GM19438 (cell line): ENCODE results near the gene PLEKHG1.
A peak's percentile ranks its signal among the peaks of the same experiment; 100 is the strongest.

Experiments used
- ATAC-seq: cut with Tn5 transposase; IDR thresholded peaks from one replicate; pipeline ENCODE4 v1.9.1; 2021; ENCODE audit warnings: low read depth; ENCODE audit not compliant: unreplicated experiment

The PLEKHG1 gene

DNA sequence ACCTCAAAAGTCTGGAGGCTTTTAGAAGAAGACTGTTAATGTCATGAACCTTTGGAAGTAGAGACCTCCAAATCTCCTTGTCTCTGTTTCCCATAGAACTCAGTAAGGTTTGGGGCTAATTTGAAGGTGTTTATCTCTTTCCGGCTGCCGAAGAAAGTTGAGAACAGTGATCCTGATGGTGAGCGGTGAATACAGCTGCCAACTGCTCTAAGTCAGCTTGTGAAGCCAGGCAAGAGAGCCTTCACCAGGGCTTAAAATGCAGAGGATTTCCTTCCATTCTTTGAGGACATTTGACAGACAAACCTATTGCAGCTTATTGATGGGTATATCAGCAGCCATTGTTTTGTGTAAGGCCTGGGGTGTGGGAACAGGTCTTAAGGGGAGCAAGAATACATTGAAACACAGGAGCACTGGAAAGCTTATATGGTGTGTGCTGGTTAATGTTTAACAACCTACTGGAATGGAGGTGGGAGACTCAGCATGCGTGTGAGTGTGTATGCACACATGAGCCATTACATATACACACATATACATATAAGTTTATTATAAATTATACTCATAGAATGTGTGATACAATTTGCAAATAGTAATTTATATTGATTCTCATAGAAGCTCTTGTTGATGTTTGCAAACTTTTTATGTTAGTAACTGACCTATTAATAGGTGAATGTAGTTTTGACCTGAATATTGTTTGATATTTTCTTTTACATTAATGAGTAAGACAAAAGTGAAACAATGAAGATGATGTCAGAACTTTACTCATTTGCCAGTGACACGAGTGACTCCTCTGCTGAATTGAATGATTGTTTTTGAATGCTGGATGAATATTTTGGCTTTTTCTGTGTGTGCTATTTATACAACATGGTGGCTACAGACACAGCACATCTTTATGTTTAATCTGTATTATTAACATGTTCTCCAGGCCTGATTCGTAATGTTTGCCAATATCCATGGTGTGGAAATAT lies 18.1 kb downstream of the PLEKHG1 start:
- ATAC-seq: no peak

DNA sequence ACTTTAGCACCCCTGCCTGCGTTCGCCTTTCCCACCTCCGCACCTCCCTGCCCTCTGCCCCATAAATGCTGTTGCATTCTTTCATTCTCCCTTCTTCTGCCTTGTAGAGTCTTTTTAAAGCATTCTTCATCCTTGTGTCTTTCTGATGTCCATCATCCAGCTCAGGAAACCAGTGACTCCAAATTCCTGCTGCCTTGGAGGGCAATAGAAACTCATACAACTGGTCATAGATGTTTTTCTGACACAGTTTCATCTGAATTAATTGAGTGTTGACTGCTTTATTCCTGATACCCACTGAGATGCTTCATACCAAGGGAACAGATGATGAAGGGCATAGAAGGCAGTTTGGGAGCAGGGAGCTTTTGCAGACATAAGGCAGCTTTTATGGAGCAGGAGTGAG lies 19.6 kb downstream of the PLEKHG1 start:
- ATAC-seq: no peak

DNA sequence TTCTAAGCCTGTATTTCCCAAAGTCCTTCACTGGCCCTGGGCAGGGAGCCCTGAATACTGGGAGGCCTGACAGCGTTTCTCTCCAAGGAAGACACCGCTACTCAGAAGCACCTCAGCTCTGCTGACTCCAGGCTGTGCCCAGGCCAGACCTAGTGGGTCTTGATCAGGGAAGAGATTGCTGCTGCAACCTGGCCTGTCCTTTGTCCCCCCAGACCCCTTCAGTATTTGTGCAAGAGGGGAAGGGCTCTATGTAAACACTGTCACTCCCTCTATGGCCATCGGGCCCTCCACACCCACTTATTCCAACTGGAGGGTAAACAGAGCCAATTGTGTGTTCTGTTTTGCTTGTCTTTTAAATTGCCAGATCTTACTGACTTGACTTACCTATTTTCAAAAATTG lies 20.6 kb downstream of the PLEKHG1 start:
- ATAC-seq: no peak

DNA sequence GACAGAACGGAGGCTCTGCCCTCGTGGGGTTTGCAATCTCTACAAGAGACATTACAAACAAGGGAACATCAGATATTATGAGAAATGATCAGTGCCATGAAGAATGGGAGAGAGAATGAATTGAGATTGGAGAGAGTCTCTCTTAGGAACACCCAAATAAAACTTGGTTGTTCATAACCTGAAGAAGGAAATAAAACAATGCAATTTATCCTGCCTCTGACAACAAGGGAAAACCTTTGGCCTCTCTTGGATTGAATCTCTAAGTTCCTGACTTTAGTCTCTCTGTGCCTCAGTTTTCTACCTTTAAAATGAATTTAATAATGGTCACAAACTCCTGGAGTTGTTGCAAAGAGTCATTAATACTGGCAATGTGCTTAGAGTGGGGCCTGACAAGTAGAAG lies 21.1 kb downstream of the PLEKHG1 start:
- no peak for ATAC-seq

DNA sequence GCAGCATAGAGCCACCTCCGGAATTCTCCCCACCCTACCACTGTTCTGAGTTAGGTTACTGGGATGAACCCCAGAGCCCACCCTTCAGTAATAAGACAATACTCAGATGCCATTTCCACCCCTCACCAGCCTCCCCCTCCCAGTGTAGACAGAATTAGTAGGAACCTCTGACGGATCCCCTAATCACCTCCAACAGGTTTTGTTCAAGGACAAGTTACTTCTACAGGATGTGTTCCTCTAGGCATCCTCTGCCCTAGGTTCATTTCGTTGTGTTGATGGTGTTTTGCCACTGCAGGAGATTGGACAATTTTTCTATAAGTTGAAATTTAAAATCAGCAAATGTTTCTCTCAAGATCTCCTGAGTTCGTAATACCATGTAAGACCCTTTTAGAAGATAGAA lies 22.8 kb downstream of the PLEKHG1 start:
- no peak for ATAC-seq

DNA sequence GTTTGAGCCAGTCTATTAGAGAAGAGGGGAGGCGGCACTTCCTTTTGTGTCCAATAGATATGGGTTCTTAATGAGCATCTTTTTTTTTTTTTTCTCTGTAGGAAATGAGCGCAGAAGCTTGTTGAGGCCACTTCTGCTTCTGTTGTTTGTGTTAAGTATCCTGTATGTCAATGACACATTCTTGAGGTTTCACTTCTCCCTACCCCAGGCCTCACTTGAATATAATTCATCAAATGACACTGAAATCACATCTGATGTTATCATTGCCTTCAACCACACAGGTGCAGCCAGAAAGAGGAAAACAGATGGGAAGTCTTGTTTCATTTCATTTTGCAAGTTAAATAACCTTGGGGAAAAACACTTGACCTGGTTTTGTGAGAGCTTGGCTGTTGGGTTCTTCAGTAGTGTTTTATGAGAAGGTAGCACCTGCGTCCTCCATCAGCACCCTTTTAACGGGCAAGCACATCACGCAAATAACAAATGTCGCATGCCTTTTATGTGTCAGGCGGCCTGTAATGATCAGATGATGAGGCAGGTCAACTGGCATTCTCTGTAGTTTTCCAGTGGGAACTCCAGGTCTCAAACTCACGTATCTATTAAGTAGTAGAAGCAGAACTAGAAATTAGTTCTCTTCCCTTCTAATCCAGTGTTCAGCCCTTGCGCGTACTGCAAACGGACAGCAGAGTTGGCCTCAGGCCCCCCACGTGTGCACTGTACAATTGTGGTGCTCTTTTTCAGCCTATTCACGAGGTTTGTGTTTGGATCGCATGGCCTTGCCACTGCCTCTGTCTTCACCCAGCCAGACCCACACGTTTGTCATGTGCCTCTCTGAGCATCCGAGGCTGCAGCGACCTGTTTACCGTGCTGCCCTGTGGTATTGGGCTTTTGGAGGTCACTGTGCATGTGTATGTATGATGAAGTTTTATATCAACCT lies 23.5 kb downstream of the PLEKHG1 start:
- ATAC-seq: peak; percentile 93

DNA sequence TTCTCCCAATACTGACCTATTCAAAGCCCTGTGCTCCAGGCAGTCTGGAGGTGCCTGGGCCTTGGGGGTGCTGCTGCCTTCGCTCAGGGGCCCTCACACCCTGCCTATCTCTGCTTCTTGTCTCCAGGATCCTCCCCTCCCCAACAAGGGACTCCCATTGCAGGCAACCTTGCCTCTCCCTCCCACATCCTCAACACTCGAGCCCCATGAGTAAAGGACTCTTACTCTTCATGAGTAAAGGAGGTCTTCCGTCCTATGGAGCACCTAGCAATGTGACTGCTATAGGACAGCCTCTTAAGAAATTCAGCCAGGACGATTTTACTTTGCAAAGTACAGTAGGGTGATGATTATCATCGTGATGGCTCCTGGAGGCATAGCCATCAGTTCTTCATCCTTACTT lies 24.5 kb downstream of the PLEKHG1 start:
- ATAC-seq: no peak

DNA sequence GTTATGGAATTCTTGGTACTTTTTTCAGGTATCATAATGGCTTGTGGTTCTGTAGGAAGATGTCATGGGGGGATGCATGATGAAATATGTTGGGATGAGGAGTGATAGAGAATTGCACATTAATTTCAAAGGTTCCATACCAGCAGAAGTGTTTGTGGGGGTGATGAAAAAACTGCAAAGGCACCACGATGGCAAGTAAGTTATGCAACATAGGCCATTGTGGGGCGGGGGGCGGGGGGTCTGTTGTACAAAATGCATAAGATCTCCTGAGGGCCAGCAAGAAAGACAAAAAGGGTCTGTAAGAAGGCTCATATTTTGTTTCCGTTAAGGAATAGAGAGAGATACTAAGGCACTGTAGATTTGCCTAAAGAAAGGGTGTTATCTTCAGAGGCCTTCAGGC lies 26.2 kb downstream of the PLEKHG1 start:
- ATAC-seq: no peak

DNA sequence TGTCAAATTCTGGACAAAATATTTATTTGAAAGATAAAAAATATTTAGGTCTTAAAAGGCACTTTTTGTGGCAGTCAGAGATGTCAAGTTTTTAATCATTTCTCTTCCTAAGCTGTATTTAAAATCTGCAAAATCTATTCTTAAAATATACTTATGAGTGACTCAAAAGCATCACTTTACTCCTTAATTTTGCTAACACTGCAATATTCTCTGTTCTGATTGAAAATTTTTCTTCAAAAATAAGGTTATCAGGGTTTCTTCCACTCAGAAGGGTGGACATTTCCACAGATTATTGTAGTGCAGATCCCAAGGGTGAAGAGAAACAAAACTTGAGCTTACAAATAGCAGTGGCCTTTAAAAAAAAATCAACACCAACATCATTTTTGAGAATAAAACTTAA lies 27.5 kb downstream of the PLEKHG1 start:
- ATAC-seq: no peak

DNA sequence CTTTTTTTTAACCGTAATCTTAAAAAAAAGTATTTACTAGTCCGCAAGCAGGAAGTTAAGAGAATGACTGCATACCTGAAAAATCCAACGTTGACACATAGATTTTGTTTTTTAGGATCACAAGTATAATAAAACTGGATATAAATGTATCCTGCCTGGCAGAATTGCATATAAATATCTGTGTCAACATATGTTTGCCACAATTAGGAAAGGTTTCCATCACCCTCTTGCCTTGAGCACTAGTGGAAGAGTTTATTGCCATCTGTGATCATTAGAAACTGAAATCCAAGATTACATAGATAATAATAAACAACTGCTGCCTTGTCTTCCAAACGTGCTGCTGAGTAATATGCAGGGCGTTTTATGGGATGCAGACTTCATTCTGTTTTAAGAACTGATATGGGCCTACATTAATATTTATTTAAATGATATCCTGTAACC lies 27.9 kb downstream of the PLEKHG1 start:
- no peak for ATAC-seq

DNA sequence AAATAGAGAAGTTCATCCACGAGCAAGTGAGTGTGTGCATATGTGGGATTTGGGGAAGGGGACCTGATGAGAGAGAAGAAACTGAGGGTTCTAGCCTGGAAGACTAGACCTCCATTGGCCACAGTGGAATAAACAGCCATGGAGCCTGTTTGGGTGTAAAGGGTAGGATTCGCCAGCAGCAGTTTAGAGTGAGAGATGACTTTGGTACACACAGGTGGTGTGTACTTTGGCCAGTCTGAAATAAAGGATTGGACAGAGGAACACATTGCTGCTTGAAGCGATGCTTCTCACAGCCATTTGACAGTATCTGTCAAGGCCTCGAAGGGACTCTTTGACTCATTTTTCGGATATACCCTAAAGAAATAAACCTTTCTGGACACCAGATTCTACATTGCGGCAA lies 29.2 kb downstream of the PLEKHG1 start:
- ATAC-seq: no peak

DNA sequence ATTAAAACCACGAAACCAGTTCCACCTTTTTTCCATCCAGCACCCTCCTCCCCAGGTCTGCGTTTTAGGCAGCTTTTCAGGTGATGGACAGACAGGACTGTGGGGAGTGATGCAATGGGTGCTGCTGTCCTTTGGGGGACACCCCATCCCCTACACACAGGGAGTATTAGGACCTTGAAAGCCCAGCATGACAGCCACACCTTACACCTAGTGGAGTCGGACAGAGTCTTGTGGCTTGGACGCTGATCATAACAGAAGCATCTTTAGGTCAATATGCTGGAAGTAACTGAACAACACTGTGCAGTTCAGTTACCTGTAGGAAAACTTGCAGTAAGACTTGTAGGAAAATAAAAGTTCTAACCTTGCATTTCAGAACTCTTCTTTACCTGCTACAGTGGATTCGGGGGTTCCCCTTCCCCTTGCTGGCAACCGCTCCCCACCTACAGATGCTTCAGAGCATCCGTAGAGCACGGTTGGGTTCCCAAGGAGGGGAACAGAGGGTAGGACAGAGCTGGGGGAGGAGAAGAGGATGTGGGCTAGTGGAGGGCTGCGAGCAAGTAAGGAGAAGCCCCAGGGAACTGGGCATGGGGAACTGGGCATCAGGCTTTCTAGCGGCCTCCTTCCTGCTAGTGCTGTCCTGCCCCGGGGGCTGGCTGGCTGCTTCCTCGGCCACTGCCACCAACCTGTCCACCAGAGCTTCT lies 31.7 kb downstream of the PLEKHG1 start:
- peak; percentile 49 for ATAC-seq

DNA sequence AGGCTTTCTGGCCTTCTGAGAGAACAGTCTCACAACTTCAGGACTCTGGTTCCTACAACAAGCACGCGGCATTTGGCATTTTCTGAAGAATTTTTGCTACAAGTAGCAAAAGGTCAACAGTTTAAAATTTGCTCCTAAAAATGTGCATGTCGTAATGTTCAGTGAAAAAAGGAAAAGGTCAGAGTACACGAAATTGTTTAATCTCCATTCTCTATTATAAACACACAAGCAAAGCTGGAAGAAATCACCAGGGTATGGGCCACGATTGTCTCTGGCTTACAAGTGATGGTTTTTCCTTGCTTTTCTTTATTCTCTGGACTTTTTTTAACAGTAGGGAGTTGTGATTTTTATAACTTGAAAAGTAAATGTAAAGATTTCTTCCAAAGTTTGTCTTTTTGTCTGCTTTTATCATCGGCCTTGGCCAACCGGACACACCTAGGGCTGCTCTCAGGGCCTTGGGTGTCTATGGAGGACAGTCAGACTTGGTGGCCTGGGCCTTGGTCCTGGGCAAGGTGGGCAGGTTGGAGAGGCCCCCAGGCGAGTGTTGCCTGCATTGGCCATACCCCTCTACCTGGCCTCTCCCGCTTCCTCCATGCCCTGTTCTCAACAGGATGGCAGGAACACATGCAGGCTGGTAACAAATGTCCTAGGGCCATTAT lies 32.4 kb downstream of the PLEKHG1 start:
- ATAC-seq: no peak

DNA sequence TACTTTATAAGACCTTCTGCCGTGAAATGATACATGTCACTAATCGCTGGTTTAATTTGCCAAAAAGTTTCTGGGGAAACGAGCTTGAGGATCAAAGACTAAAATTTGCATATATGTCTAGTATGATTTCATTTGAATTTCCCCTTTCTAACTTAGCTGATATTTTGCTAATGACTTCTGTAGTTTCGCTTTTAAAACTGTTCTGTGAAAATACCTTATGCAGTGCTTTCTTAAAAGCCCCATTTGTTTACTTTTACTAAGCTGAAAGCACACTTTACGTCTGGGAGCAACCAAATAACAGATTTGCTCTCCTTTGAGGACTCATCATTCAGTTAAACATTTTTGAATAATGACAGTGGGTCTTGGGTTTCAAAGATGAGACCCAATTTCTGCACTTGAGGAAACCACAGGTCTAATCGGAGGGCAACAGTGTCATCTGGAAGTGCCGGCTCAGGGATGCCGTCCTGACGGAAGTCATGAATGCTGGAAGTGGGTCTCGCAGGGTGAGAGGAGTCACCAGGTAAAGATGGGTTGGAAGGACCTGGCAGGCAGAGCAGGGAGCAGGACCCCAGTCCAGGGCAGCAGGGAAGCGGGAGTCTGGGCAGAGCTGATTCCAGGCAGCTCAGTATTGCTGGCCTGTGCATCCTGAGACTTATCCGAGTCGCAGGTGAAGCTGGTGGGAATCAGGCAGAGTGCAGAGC lies 33.2 kb downstream of the PLEKHG1 start:
- no peak for ATAC-seq

DNA sequence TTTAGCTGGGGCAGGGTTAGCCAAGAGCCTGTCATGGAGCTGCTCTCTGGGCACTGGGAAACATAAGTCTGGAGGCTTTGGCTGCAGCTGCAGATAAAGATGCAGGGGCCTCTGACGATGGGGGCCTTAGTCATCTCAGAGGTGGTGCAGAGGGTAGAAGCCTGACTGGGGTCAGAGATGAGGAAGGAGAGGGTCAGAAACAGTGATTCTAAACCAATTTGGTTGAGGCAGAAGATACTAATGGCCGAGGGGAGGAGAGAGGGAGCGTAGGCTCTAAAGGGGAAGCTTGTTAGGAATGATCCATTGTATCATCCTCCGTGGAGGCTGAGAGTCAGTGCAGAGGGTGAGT lies 33.8 kb downstream of the PLEKHG1 start:
- ATAC-seq: no peak

DNA sequence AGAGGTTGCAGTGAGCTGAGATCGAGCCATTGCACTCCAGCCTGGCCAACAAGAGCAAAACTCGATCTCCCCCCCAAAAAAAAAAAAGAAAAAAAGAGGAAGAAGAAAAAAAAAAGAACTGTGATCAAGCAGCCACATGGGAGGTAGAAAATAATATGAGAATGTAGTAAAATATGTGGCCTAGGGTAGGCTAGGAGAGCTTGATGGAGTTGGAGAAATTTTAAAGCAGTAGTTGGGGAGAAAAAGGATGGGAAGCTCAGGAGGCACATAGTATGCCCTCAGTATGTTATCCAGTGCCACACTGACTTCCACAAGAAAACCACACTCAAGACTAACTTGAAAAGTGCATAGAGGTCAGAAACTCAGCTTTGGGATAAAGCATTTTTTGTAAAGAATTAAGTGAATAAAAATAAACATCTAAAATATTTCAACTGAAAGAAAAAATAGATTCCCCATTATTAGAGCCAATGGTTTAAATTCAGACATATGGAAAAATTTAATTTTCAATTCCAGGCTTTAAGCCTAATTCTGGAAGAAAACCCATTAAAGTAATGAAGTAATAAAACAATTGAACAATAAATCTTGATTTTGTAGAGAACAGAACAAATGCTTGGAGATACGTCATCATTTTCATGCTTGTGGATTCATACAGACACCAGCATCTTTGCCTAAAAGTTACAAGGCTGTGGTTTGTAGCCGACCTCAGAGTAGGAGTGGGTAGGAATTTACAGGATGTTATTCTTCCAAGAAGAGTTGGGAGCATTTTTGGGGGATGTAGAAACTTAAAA lies 34.7 kb downstream of the PLEKHG1 start:
- ATAC-seq: no peak

DNA sequence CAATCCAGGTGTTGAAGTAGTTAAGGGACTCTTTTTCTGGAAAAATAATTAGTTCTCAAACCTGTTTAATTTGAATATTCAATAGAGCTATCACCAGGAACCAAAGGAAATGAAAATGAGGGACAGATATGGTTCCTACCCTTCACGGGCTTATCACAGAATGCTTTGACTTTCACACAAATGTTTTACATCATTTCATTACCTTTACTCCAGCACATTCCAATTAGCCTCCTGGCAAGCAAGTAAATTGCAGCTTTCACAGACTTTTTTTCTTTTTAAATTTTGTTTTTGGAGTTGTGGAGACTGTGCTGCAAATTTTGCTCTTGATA lies 35.2 kb downstream of the PLEKHG1 start:
- no peak for ATAC-seq

DNA sequence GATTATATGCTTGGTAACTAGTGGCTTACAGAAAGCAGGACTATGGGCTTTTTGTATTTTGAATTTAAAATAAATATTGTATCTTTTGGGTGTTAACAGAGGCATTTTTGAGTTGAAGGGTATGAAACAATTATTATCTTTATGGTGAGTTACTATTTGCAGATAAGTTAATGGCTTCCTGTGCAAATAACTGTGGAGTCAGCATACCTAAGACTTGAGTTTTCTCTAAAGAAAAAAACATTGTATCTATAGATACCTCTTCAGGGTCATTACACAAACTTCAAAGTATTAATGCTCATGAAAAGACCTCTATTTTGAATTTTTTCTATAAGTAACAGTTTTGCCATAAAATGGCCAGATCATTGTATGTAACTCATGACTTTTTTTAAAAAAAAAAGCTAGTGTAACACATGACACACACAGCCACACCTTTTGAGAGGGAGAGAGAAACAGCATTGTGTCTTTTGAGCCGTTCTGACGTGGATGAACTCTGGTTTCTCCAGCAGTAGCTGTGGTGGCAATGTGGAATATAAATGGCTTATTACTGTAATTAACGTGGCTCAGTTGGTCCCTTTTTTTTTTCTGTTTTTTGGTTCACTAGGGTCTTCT lies 36.3 kb downstream of the PLEKHG1 start:
- ATAC-seq: no peak

DNA sequence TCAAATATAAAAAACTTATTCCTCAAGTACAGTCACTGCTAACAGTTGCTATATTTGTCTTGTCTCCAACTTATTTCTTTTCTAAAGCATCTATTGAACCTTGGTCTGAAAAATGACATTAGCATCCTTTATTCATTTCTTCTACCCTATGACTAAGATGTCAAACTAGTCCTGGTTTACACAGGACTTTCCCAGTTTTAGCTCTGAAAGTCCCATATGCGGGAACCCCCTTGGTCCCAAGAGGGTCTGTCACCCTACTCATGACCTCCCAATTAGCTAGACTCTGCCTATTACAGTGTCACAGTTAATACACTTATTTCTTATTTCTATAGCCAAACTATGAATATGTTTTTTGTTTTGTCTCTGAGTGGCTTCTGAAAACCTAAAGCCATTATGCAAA lies 37.1 kb downstream of the PLEKHG1 start:
- no peak for ATAC-seq
